ENCODE results near the gene ZNF823. TPM values are rescaled to one million over a fixed set of nuclear protein-coding genes. Genes with fewer than 3 reads are reported as not detected.

ZNF823 gene
- total and polyA plus RNA-seq, 10 donors: 1.3 to 5.2 (median 3.6) TPM

Small RNAs within 50 kb of the gene (small RNA-seq; reads per million reads assigned to genes)
- gene ZNF833P: 0 reads per million in 4 donors

Other genes starting within 250 kb of the ZNF823 start
- gene ZNF653, start 233.1 kb downstream of the ZNF823 start, total RNA-seq: 10 to 100 TPM in 2 of 7 donors, 1 to 10 TPM in 5; 6.9 to 11.8 (median 9.0) TPM
- 10 to 100 TPM in 1 of 3 donors, 1 to 10 TPM in 2; 3.5 to 11.6 (median 8.8) TPM for gene ZNF653, start 233.1 kb downstream of the ZNF823 start, polyA plus RNA-seq
- gene ECSIT, start 209.8 kb downstream of the ZNF823 start, total RNA-seq: 10 to 100 TPM; 30.2 to 37.6 (median 35.4) TPM
- 10 to 100 TPM; 41.6 to 55.1 (median 52.1) TPM for gene ECSIT, start 209.8 kb downstream of the ZNF823 start, polyA plus RNA-seq
- 1 to 10 TPM; 1.5 to 9.7 (median 7.7) TPM for gene CNN1, start 200.1 kb downstream of the ZNF823 start, total RNA-seq
- 10 to 100 TPM in 2 of 3 donors, 1 to 10 TPM in 1; 5.3 to 13.0 (median 12.6) TPM for gene CNN1, start 200.1 kb downstream of the ZNF823 start, polyA plus RNA-seq
- gene ELOF1, start 179.7 kb downstream of the ZNF823 start, total RNA-seq: 10 to 100 TPM; 21.8 to 44.6 (median 36.3) TPM
- gene ELOF1, start 179.7 kb downstream of the ZNF823 start, polyA plus RNA-seq: 10 to 100 TPM; 63.1 to 77.1 (median 67.8) TPM
- gene ACP5, start 161.3 kb downstream of the ZNF823 start, total RNA-seq: 10 to 100 TPM; 41.7 to 74.4 (median 64.5) TPM
- 100 to 1,000 TPM in 2 of 3 donors, 10 to 100 TPM in 1; 91.6 to 332 (median 200) TPM for gene ACP5, start 161.3 kb downstream of the ZNF823 start, polyA plus RNA-seq
- 10 to 100 TPM; 11.6 to 14.5 (median 12.9) TPM for gene ZNF627, start 141.5 kb downstream of the ZNF823 start, total RNA-seq
- gene ZNF627, start 141.5 kb downstream of the ZNF823 start, polyA plus RNA-seq: 1 to 10 TPM; 4.5 to 8.6 (median 8.1) TPM
- 10 to 100 TPM in 6 of 7 donors, 1 to 10 TPM in 1; 8.0 to 17.4 (median 12.6) TPM for gene ZNF441, start 28.1 kb upstream of the ZNF823 start, total RNA-seq
- 1 to 10 TPM; 5.0 to 8.1 (median 6.2) TPM for gene ZNF441, start 28.1 kb upstream of the ZNF823 start, polyA plus RNA-seq
- 1 to 10 TPM; 1.2 to 3.5 (median 2.6) TPM for gene ZNF491, start 59.6 kb upstream of the ZNF823 start, total RNA-seq
- under 1 TPM; 0.61 to 0.86 (median 0.68) TPM for gene ZNF491, start 59.6 kb upstream of the ZNF823 start, polyA plus RNA-seq
- 10 to 100 TPM; 12.7 to 19.0 (median 17.5) TPM for gene ZNF440, start 75.3 kb upstream of the ZNF823 start, total RNA-seq
- 1 to 10 TPM; 2.6 to 4.8 (median 2.7) TPM for gene ZNF440, start 75.3 kb upstream of the ZNF823 start, polyA plus RNA-seq
- 10 to 100 TPM; 14.1 to 19.4 (median 15.9) TPM for gene ZNF439, start 109.8 kb upstream of the ZNF823 start, total RNA-seq
- gene ZNF439, start 109.8 kb upstream of the ZNF823 start, polyA plus RNA-seq: 10 to 100 TPM; 10.2 to 16.7 (median 11.3) TPM
- gene ZNF69, start 148.8 kb upstream of the ZNF823 start, total RNA-seq: 10 to 100 TPM in 1 of 7 donors, 1 to 10 TPM in 6; 3.1 to 11.0 (median 5.9) TPM
- gene ZNF69, start 148.8 kb upstream of the ZNF823 start, polyA plus RNA-seq: 1 to 10 TPM; 1.8 to 3.4 (median 2.9) TPM
- gene ZNF700, start 186.2 kb upstream of the ZNF823 start, total RNA-seq: 10 to 100 TPM; 20.1 to 34.0 (median 25.5) TPM
- 10 to 100 TPM; 12.2 to 31.7 (median 14.8) TPM for gene ZNF700, start 186.2 kb upstream of the ZNF823 start, polyA plus RNA-seq
- gene ZNF763, start 226.1 kb upstream of the ZNF823 start, total RNA-seq: 10 to 100 TPM in 1 of 7 donors, 1 to 10 TPM in 6; 5.3 to 10.7 (median 7.1) TPM
- gene ZNF763, start 226.1 kb upstream of the ZNF823 start, polyA plus RNA-seq: 1 to 10 TPM; 3.7 to 6.4 (median 5.5) TPM

Measured in spleen (tissue), 11 donors.